ENCODE data around the gene EXOC6.

DNA sequence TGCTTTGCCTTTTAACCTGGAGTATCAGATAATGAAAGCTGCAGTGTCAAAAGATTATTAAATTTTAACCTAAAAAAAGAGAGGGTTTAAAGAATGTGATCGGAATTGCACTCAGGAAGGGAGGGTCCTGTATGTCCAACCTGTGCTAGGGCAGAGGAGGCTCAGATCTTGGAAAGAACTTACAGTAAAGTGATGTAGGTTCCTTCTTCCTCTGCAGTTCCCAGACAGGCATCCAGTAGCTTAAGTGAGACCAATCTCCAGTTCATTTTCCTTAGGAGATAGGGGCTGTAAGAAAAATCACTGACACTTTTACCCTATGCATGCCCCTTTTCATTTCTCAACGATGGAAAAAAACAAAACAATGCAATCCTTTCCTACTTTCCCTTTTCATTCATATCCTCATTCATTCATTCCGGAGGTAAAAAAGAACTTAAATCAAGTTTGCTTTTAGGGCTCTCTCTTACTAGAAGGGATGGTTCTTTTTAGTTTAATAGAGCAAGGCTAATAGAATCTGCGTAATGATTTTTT, 28.3 kb downstream of the EXOC6 start:
- TF ChIP-seq, protein P1, sequence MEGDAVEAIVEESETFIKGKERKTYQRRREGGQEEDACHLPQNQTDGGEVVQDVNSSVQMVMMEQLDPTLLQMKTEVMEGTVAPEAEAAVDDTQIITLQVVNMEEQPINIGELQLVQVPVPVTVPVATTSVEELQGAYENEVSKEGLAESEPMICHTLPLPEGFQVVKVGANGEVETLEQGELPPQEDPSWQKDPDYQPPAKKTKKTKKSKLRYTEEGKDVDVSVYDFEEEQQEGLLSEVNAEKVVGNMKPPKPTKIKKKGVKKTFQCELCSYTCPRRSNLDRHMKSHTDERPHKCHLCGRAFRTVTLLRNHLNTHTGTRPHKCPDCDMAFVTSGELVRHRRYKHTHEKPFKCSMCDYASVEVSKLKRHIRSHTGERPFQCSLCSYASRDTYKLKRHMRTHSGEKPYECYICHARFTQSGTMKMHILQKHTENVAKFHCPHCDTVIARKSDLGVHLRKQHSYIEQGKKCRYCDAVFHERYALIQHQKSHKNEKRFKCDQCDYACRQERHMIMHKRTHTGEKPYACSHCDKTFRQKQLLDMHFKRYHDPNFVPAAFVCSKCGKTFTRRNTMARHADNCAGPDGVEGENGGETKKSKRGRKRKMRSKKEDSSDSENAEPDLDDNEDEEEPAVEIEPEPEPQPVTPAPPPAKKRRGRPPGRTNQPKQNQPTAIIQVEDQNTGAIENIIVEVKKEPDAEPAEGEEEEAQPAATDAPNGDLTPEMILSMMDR (conservative IDR thresholded peaks at IDR 0.05; ENCODE audit: low read length): no peak
- TF ChIP-seq EZH2phosphoT487 (IDR thresholded peaks at IDR 0.05; ENCODE audit: borderline replicate concordance, low read depth, low read length): no peak
